HepG2 (cell line): ENCODE data around the gene SLC12A5. TPM values are rescaled to one million over a fixed set of nuclear protein-coding genes. Genes with fewer than 3 reads are reported as not detected.

Experiments used
- ATAC-seq: fragments of 200-7000 bp; cut with Tn5 transposase; 3 replicates; pipeline ENCODE4 v1.9.1; 2020; ENCODE audit warnings: mild to moderate bottlenecking, moderate library complexity
- BruUV-seq: library from RNA; stranded (reverse); fragments of 400-500 nt; replicated peaks from 2 replicates; lab custom pipeline; 2021; lab: Mats Ljungman, UMichigan
- CTCF ChIA-PET: fragments of 300-600 bp; formaldehyde crosslinking; extraction: SDS; loops from one replicate; lab custom pipeline; 2021; ENCODE audit warnings: low total read pairs, inconsistent platforms, low intra/inter-chr PET ratio; lab: Yijun Ruan, JAX
- POLR2A ChIA-PET: fragments of 350-600 bp; sonication (Branson Sonifier 250); formaldehyde crosslinking; loops from one replicate; lab custom pipeline; 2020; ENCODE audit warnings: antibody characterized with exemption, inconsistent platforms; lab: Yijun Ruan, JAX
- DNase-seq: peaks from one replicate; pipeline ENCODE4 v3.0.0-alpha.2; 2015; ENCODE audit warnings: low spot score
- FAIRE-seq: peaks from 3 replicates; lab custom pipeline; 2011; peaks lifted over from hg19 to GRCh38; lab: Jason Lieb, UNC
- H2AFZ ChIP-seq: one replicate; pipeline ENCODE4 v1.6.1; 2011; ENCODE audit warnings: low read length, inconsistent platforms
- H3K27ac ChIP-seq: fragments of 300-600 bp; 3 replicates; pipeline ENCODE4 v1.8.0; 2011; ENCODE audit warnings: mixed run types, mild to moderate bottlenecking, mixed read lengths, low read length, inconsistent platforms; ENCODE audit not compliant: insufficient read depth; ENCODE audit errors: extremely low read length
- H3K27me3 ChIP-seq, 2 experiments: fragments of 200-600 bp in 1 of 2; 2 replicates in 1 of 2; 3 replicates in 1 of 2; pipeline versions ENCODE4 v1.6.0 to v1.8.0; 2011; ENCODE audit warnings: low read length in 2 of 2, mild to moderate bottlenecking in 2 of 2, moderate library complexity in 2 of 2, inconsistent platforms in 1 of 2; ENCODE audit not compliant: insufficient read depth in 2 of 2, control insufficient read depth in 1 of 2
- H3K36me3 ChIP-seq, 2 experiments: fragments of 200-600 bp in 1 of 2; replicated peaks in 1 of 2; 2 replicates in 1 of 2; 3 replicates in 1 of 2; pipeline versions ENCODE4 v1.5.1 to v1.8.0; 2011; ENCODE audit warnings: low read length in 2 of 2, inconsistent platforms in 1 of 2; ENCODE audit not compliant: insufficient read depth in 2 of 2, control insufficient read depth in 1 of 2
- H3K4me1 ChIP-seq: 2 replicates; pipeline ENCODE4 v1.5.1; 2012; ENCODE audit warnings: low read length, inconsistent platforms; ENCODE audit not compliant: insufficient read depth
- H3K4me2 ChIP-seq: 2 replicates; pipeline ENCODE4 v1.6.0; 2011; ENCODE audit warnings: low read depth, low read length, inconsistent platforms
- H3K4me3 ChIP-seq, 3 experiments: fragments of 200-600 bp in 1 of 3; sonication (generic), shearing (Covaris generic) in 1 of 3; replicated peaks in 1 of 3; 2 replicates each; pipeline ENCODE4 v1.5.1; 2011 to 2016; ENCODE audit warnings: low read length in 3 of 3, inconsistent platforms in 2 of 3, low read depth in 2 of 3, mild to moderate bottlenecking in 2 of 3, control low read depth in 1 of 3, mixed read lengths in 1 of 3; ENCODE audit not compliant: insufficient read depth in 1 of 3
- H3K79me2 ChIP-seq: one replicate; pipeline ENCODE4 v1.6.1; 2011; ENCODE audit warnings: low read length, inconsistent platforms; ENCODE audit not compliant: insufficient read depth
- H3K9ac ChIP-seq: 2 replicates; pipeline ENCODE4 v1.6.0; 2011; ENCODE audit warnings: mild to moderate bottlenecking, low read depth, low read length, inconsistent platforms; ENCODE audit not compliant: insufficient read depth
- H3K9me3 ChIP-seq: 2 replicates; pipeline ENCODE4 v1.5.1; 2012; ENCODE audit warnings: mild to moderate bottlenecking, low read length
- H4K20me1 ChIP-seq: 2 replicates; pipeline ENCODE4 v1.6.0; 2011; ENCODE audit warnings: inconsistent platforms, mild to moderate bottlenecking, low read length, moderate library complexity; ENCODE audit not compliant: insufficient read depth
- ATF7 ChIP-seq, 2 experiments: fragments of 450-650 bp in 1 of 2; sonication (generic) in 1 of 2; formaldehyde crosslinking in 1 of 2; IDR thresholded peaks; 2 replicates each; pipeline versions ENCODE4 v1.4.0 to v1.6.1; 2016 to 2020; ENCODE audit warnings: antibody characterized with exemption in 1 of 2, mild to moderate bottlenecking in 1 of 2, missing genetic modification reagents in 1 of 2
- TAF1 ChIP-seq: sonication (generic); formaldehyde crosslinking; IDR thresholded peaks from 2 replicates; pipeline ENCODE4 v1.4.0; 2020; ENCODE audit warnings: missing genetic modification reagents
- ZSCAN12 ChIP-seq: sonication (generic); formaldehyde crosslinking; IDR thresholded peaks from 2 replicates; pipeline ENCODE4 v1.9.0; 2021; ENCODE audit warnings: mild to moderate bottlenecking, missing genetic modification reagents
- WGBS: methylation state at CpG from one replicate; pipeline ENCODE4 v1.1.6; 2017; ENCODE audit warnings: low lambda C conversion rate; 5-methylcytosine and 5-hydroxymethylcytosine counted together
- in situ Hi-C: cut with HindIII; loops from 2 replicates; pipeline ENCODE4 v1.10.0; 2017; ENCODE audit warnings: low pct_unique_long_range_greater_than_20kb; ENCODE audit not compliant: extremely low pct_ligation_motif_present
- intact Hi-C: fragments of 100-400 bp; cut with micrococcal nuclease; formaldehyde crosslinking; loops from one replicate; pipeline ENCODE4 v1.10.0; 2022; ENCODE audit not compliant: unreplicated experiment
- polyA plus RNA-seq, 8 experiments: library from polyadenylated mRNA; depleted of rRNA in 3 of 8; stranded (reverse) in 7 of 8; unstranded in 1 of 8; fragments of >200 nt; fragmentation: Illumina TruSeq in 4 of 8; extraction: Trizol in 4 of 8; gene quantifications; 2 replicates each; pipeline versions ENCODE4 v1.2.1 to v1.2.3, GENCODE V29; 2011 to 2016; ENCODE audit warnings: low read depth in 4 of 8, missing spikeins in 1 of 8, mixed read lengths in 1 of 8; ENCODE audit not compliant: insufficient read depth in 1 of 8
- total RNA-seq, 5 experiments: library from RNA; depleted of rRNA; stranded (reverse); fragments of >200 nt; fragmentation: Illumina TruSeq; extraction: Trizol; gene quantifications; 2 replicates each; pipeline ENCODE4 v1.2.3, GENCODE V29; 2016; ENCODE audit warnings: low read depth in 1 of 5
- TF ChIP-seq, protein P1 (sequence below): sonication (generic); formaldehyde crosslinking; IDR thresholded peaks from 2 replicates; pipeline ENCODE4 v1.9.0; 2021; ENCODE audit warnings: missing genetic modification reagents, mild to moderate bottlenecking, borderline replicate concordance
- TF ChIP-seq, protein P2 (sequence below): sonication (generic); formaldehyde crosslinking; IDR thresholded peaks from 2 replicates; pipeline ENCODE4 v1.4.0; 2020; ENCODE audit warnings: missing genetic modification reagents, mild to moderate bottlenecking, borderline replicate concordance

Gene SLC12A5
- total and polyA plus RNA-seq, 2 of the 13 experiments (the other 11 are each of a cell fraction or from before 2014, with no cell fraction given) = 4.3 to 5.4 TPM

GRCh38 chr20:46073024-46073423 is 44.0 kb downstream of the SLC12A5 start:
- H3K9me3 ChIP-seq = no peaks in the 10 kb centered on the region
- no peak overlapping the region for H3K9ac ChIP-seq
- WGBS = 97% methylated on average over 4 of the region's 4 CpGs
- no peak for ATAC-seq
- ChIA-PET CTCF (no interaction called here), POLR2A (no interaction called here)
- peaks cover 14 to 63% of the 10 kb centered on the region in 2 experiments for H3K36me3 ChIP-seq
- no peak for FAIRE-seq
- H3K4me1 ChIP-seq = no peaks in the 10 kb centered on the region
- H3K79me2 ChIP-seq = peaks cover 6% of the 10 kb centered on the region
- no peak for DNase-seq
- TF ChIP-seq, protein P1, sequence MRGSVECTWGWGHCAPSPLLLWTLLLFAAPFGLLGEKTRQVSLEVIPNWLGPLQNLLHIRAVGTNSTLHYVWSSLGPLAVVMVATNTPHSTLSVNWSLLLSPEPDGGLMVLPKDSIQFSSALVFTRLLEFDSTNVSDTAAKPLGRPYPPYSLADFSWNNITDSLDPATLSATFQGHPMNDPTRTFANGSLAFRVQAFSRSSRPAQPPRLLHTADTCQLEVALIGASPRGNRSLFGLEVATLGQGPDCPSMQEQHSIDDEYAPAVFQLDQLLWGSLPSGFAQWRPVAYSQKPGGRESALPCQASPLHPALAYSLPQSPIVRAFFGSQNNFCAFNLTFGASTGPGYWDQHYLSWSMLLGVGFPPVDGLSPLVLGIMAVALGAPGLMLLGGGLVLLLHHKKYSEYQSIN (CRISPR knock-in tag) = no peak
- TF ChIP-seq ATF7 (IDR thresholded peaks at IDR 0.05) = peak; percentile 89
- no peak for TF ChIP-seq ATF7 (CRISPR knock-in tag; IDR thresholded peaks at IDR 0.05)
- no peak for TF ChIP-seq TAF1 (CRISPR knock-in tag)
- TF ChIP-seq ZSCAN12 (CRISPR knock-in tag) = no peak
- TF ChIP-seq, protein P2, sequence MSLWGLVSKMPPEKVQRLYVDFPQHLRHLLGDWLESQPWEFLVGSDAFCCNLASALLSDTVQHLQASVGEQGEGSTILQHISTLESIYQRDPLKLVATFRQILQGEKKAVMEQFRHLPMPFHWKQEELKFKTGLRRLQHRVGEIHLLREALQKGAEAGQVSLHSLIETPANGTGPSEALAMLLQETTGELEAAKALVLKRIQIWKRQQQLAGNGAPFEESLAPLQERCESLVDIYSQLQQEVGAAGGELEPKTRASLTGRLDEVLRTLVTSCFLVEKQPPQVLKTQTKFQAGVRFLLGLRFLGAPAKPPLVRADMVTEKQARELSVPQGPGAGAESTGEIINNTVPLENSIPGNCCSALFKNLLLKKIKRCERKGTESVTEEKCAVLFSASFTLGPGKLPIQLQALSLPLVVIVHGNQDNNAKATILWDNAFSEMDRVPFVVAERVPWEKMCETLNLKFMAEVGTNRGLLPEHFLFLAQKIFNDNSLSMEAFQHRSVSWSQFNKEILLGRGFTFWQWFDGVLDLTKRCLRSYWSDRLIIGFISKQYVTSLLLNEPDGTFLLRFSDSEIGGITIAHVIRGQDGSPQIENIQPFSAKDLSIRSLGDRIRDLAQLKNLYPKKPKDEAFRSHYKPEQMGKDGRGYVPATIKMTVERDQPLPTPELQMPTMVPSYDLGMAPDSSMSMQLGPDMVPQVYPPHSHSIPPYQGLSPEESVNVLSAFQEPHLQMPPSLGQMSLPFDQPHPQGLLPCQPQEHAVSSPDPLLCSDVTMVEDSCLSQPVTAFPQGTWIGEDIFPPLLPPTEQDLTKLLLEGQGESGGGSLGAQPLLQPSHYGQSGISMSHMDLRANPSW (CRISPR knock-in tag) = no peak
- in situ Hi-C loops (no loop called here), intact Hi-C loops (no loop called here)
- H4K20me1 ChIP-seq = no peaks in the 10 kb centered on the region
- H3K27ac ChIP-seq = no peak overlapping the region
- H3K4me2 ChIP-seq = no peak overlapping the region
- H2AFZ ChIP-seq = no peak overlapping the region
- no peaks in the 10 kb centered on the region for H3K27me3 ChIP-seq
- BruUV-seq = no TSS peak
- no peak overlapping the region for H3K4me3 ChIP-seq
